ENCODE measurements around the gene RNF8.

RNF8 gene

GRCh38 chr6:37354526-37355384, 972 bp downstream of the RNF8 start (continued):
- TF ChIP-seq, protein P1, sequence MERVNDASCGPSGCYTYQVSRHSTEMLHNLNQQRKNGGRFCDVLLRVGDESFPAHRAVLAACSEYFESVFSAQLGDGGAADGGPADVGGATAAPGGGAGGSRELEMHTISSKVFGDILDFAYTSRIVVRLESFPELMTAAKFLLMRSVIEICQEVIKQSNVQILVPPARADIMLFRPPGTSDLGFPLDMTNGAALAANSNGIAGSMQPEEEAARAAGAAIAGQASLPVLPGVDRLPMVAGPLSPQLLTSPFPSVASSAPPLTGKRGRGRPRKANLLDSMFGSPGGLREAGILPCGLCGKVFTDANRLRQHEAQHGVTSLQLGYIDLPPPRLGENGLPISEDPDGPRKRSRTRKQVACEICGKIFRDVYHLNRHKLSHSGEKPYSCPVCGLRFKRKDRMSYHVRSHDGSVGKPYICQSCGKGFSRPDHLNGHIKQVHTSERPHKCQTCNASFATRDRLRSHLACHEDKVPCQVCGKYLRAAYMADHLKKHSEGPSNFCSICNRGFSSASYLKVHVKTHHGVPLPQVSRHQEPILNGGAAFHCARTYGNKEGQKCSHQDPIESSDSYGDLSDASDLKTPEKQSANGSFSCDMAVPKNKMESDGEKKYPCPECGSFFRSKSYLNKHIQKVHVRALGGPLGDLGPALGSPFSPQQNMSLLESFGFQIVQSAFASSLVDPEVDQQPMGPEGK (tag by site-specific recombination; IDR thresholded peaks at IDR 0.05), result peak; percentile 68; the same call in 1 of the 2 replicates
- TF ChIP-seq REST (tag by site-specific recombination; IDR thresholded peaks at IDR 0.05), result no peak

GRCh38 chr6:37357288-37357687, 3.5 kb downstream of the RNF8 start:
- Histone ChIP-seq H3K4me1 (ENCODE audit: control insufficient read depth, insufficient read depth, low read length) (peaks cover 38% of the 10 kb centered on the region), H3K36me3 (ENCODE audit: control insufficient read depth in 2 of 2, insufficient read depth in 1 of 2, low read length in 2 of 2) (peaks cover 0 to 26% of the 10 kb centered on the region in 2 experiments; a peak in 2 of 3 replicates), H3K27ac (ENCODE audit: extremely low read depth, low read depth, low read length) (no peak overlapping the region), H3K9me3 (ENCODE audit: control insufficient read depth, insufficient read depth, low read depth, low read length) (no peaks in the 10 kb centered on the region), H3K4me3 (ENCODE audit: low read depth, low read length) (no peak overlapping the region)
- TF ChIP-seq ZNF121 (tag by site-specific recombination; IDR thresholded peaks at IDR 0.05), result no peak
- TF ChIP-seq ZNF837 (tag by site-specific recombination; IDR thresholded peaks at IDR 0.05), result no peak
- no peak for TF ChIP-seq ZNF791 (tag by site-specific recombination; IDR thresholded peaks at IDR 0.05)
- no peak for TF ChIP-seq ZNF776 (tag by site-specific recombination; IDR thresholded peaks at IDR 0.05; ENCODE audit: borderline replicate concordance)
- ChIA-PET POLR2A (no interaction called here), CTCF (interaction anchor here (1.4 to 1.9 kb wide), 2 partner anchors 25 to 32 kb away, joined by 3 to 8 read pairs; no protein-coding TSS in a partner anchor)

DNA sequence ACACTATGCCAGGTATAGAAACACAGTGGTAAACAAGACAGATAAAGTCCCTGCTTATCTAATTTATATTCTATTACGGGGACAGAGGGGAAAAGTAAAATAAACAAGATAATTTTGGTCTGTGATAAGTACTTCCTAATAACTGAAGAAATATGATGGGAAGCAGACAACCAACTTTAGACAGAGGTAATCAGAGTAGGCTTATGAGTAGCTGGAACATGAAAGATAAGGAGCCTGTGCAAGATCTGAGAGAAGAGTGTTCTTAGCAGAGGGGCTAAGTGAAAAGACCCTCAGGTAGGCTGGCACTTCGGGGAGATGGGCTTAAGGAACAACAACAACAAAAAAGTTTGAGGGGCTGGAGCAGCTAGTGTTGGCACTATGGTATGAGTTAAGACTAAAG, 4.1 kb downstream of the RNF8 start:
- CTCF ChIA-PET, result interaction anchor here (0.9 to 1.4 kb wide), 2 partner anchors 24 to 591 kb away, joined by 3 read pairs; no protein-coding TSS in a partner anchor
- Histone ChIP-seq H3K27ac (ENCODE audit: extremely low read depth, low read depth, low read length) (no peak overlapping the region), H3K9me3 (ENCODE audit: control insufficient read depth, insufficient read depth, low read depth, low read length) (no peaks in the 10 kb centered on the region), H3K4me3 (ENCODE audit: low read depth, low read length) (no peak overlapping the region), H3K4me1 (ENCODE audit: control insufficient read depth, insufficient read depth, low read length) (peaks cover 43% of the 10 kb centered on the region), H3K36me3 (ENCODE audit: control insufficient read depth in 2 of 2, insufficient read depth in 1 of 2, low read length in 2 of 2) (peaks cover 0 to 32% of the 10 kb centered on the region in 2 experiments; a peak in 1 of 3 replicates)
- POLR2A ChIA-PET, result no interaction called here
- no peak for TF ChIP-seq ZNF701 (tag by site-specific recombination; IDR thresholded peaks at IDR 0.05)
- no peak for TF ChIP-seq ZNF791 (tag by site-specific recombination; IDR thresholded peaks at IDR 0.05)
- TF ChIP-seq, protein P2, sequence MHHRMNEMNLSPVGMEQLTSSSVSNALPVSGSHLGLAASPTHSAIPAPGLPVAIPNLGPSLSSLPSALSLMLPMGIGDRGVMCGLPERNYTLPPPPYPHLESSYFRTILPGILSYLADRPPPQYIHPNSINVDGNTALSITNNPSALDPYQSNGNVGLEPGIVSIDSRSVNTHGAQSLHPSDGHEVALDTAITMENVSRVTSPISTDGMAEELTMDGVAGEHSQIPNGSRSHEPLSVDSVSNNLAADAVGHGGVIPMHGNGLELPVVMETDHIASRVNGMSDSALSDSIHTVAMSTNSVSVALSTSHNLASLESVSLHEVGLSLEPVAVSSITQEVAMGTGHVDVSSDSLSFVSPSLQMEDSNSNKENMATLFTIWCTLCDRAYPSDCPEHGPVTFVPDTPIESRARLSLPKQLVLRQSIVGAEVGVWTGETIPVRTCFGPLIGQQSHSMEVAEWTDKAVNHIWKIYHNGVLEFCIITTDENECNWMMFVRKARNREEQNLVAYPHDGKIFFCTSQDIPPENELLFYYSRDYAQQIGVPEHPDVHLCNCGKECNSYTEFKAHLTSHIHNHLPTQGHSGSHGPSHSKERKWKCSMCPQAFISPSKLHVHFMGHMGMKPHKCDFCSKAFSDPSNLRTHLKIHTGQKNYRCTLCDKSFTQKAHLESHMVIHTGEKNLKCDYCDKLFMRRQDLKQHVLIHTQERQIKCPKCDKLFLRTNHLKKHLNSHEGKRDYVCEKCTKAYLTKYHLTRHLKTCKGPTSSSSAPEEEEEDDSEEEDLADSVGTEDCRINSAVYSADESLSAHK (tag by site-specific recombination; IDR thresholded peaks at IDR 0.05), result no peak
- no peak for TF ChIP-seq GLI2 (tag by site-specific recombination; IDR thresholded peaks at IDR 0.05; ENCODE audit: borderline replicate concordance, low read depth)
- TF ChIP-seq REST (tag by site-specific recombination; IDR thresholded peaks at IDR 0.05), result no peak
- TF ChIP-seq KLF8 (tag by site-specific recombination; IDR thresholded peaks at IDR 0.05), result no peak
- no peak for TF ChIP-seq ZNF362 (tag by site-specific recombination; IDR thresholded peaks at IDR 0.05)
- no peak for TF ChIP-seq ZBTB17 (tag by site-specific recombination; IDR thresholded peaks at IDR 0.05)
- no peak for TF ChIP-seq SP3 (tag by site-specific recombination; IDR thresholded peaks at IDR 0.05)
- TF ChIP-seq ZNF37A (tag by site-specific recombination; IDR thresholded peaks at IDR 0.05), result no peak
- TF ChIP-seq ZNF16 (tag by site-specific recombination; IDR thresholded peaks at IDR 0.05; ENCODE audit: low read depth), result no peak

All from HEK293 (cell line).